HG03159 (cell line): ENCODE measurements around the gene ZNF718.
A peak's percentile ranks its signal among the peaks of the same experiment; 100 is the strongest.
"Not testable (repeated sequence)": the region's sequence is repeated elsewhere in the genome, so short reads cannot be mapped to it uniquely, and the experiment has no call there.

Experiments used
- ATAC-seq: cut with Tn5 transposase; IDR thresholded peaks from one replicate; pipeline ENCODE4 v1.9.1; 2021; ENCODE audit warnings: mild to moderate bottlenecking, moderate library complexity; ENCODE audit not compliant: unreplicated experiment

Gene ZNF718

DNA sequence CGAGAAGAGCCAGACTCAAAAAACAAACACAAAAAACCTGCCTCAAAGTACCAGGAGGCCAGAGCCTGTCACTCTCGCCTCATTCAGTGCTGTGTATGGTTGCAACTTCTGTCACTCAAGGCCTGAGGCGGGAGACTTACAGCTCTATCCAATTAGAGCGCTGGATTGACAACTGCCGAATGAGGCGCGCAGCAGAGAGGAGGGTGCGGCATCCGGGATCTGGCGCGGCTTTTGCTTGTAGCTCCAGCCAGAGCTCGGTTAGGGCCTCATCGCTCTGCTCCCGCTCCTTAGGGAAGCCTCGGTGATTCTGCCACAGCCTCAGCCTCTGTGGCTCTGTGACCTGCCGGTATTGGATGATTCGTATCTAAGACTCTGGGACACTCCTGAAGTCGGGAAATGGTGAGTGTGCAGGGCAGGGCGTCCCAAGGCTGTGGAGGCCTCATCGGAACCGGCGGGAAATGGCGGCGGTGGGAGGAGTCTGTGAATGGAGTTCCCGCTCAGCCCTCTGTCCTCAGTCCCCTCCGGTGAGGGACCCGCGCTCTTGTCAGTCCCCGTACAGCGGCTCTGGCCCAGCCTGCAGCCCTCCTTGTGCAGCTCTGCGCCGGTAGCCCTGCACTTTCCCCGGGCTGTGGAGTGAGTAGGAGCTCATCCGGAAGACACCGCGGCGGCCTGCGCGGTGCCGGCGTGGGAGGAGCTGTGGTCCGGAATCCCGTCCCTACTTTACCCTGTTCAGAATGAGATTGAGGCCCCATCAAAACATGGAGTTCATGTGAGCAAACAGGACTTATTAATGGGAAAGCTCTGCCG, at the start of gene ZNF718:
Gene ZNF718 (plus strand): TSS at position 227 of the 807 bp plus-strand sequence. CDS start 170 bp downstream, at position 397.
- ATAC-seq: peak; percentile 99

GRCh38 chr4:85951-86350, 38.4 kb upstream of the ZNF718 start:
- no peak for ATAC-seq

- ATAC-seq: not testable (repeated sequence)
These were observed 37.6 kb upstream of the ZNF718 start for GRCh38 chr4:86559-87324.

DNA sequence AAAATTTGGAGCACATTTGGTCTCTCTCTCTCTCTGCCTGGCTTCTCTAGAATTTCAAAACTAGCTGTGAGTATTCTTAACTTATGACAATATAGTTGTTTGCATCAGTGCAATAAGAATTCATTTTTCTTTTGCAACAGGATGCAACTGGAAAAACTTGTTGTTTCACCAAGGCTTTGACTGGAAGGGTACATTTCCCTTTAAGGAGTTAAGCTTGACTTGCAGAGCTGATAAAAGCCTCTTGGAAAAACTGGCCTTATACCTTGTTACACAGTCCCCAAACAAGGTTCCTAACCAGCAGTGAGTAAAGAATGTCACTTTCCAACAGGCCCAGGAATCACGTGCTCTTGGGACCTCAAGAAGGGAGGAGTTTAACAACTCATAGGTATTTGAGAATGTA, 25.9 kb upstream of the ZNF718 start:
- ATAC-seq: no peak

DNA sequence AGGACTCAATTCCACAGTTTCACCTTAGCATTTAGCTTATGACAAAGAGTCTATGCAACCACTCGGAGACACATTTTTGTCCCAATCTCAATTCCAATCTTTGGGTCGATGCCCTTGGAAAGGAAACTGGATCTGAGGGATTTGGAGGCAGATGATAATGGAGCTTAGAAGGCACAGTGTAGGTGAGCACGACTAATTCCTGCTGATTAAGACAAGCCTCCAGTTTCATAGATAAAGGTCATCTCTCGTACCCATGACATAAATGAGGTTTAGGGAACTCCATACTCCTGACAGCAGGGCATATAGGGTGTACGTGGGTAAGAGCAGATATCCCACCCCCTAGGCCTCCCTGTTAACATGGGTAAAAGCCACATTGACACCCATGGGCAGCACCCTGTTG, 24.4 kb upstream of the ZNF718 start:
- no peak for ATAC-seq

- no peak for ATAC-seq
These were observed 17.2 kb upstream of the ZNF718 start for GRCh38 chr4:107083-107443.

GRCh38 chr4:107444-108429, 16.6 kb upstream of the ZNF718 start:
- no peak for ATAC-seq

GRCh38 chr4:112771-113170, 11.5 kb upstream of the ZNF718 start:
- no peak for ATAC-seq

DNA sequence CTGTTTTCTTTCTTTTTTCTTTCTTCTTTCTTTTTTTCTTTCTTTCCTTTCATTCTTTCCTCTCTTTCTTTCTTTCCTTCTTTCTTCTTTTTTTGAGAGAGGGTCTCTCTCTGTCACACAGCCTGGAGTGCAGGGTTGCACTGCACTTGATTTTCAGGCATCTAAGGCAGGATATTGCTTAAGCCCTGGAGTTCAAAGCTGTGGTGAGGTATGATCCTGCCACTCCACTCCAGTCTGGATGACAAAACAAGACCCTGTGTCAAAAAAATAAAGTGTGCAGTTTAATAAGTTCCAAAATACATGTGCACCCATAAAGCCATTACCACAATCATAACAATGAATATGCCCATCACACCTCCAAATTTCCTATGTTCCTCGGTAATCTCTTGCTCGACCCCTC, 10.6 kb upstream of the ZNF718 start:
- ATAC-seq: no peak

- ATAC-seq: no peak
These were observed 10.2 kb upstream of the ZNF718 start for GRCh38 chr4:114149-114548.

GRCh38 chr4:116499-116898, 7.8 kb upstream of the ZNF718 start:
- no peak for ATAC-seq

DNA sequence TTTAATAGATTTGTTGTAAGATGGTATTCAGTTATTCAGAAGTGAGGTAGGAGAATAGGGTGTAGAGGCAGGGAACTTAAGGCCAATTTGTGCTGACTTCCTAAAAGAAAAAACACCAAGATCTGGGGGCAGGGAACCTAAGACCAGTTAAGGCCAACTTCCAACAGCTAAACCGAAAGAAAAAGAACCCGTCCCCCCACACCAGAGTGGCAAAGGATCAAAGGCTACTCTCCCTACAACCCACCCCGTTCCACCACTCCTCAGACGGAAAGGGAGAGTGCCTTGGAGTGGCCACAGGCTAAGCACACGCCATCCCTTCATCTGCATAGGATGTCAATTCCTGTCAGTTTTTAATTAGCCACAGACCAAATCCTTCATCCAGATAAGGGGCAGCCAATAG, 3.7 kb upstream of the ZNF718 start:
- ATAC-seq: no peak

DNA sequence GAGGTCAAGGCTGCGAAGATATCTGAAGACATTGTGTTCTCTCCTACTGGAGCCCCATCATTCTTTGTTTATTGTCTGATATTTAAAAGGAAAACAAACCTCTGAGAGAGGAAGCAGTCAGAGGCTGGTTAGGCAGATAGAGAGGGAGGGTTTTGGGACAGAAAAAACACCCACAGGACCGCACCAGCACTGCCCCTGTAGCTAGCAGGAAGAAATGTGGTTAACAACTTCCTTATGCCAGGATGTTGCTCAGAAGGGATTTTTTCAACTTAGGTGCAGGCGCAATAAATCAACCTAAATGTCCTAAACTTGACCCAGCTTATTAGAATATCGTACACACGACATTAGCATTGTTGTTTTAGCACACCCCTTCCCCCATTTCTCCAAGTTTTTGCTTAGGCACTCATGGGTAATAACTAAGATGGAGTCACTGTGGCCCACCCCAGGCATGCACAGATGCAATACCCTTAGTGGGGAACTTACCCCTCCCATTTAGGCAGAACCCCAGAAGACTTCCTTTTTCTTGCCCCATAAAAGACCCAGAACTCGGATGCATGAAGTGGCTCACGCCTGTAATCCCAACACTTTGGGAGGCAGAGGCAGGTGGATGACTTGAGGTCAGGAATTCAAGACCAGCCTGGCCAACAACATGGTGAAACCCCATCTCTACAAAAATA, 2.8 kb upstream of the ZNF718 start:
- ATAC-seq: no peak

- ATAC-seq: not testable (repeated sequence)
These were observed 403 bp upstream of the ZNF718 start for GRCh38 chr4:123922-124274.

GRCh38 chr4:125091-125771, 930 bp downstream of the ZNF718 start:
- peak; percentile 16 for ATAC-seq

DNA sequence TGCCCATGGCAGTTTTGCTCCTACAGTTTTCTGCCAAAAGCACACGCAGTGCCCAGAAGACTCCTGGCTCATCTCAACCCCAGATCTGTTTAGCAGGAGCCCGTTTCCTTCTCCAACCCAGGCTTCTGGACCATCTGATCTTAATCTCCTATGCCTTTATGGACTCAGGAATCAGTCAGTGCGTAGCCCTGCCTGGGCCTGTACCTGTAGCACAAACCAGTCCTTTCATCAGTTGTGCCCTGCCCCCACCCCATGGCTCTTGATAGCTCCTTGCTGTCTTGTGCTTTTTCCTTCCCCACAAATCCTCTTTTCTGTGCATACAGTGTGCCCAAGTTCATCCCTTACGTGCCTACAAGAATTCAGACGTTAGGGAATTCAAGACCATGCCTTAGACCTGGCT, 1.5 kb downstream of the ZNF718 start:
- ATAC-seq: no peak

- no peak for ATAC-seq
These were observed 8.2 kb downstream of the ZNF718 start for GRCh38 chr4:132483-132882.

DNA sequence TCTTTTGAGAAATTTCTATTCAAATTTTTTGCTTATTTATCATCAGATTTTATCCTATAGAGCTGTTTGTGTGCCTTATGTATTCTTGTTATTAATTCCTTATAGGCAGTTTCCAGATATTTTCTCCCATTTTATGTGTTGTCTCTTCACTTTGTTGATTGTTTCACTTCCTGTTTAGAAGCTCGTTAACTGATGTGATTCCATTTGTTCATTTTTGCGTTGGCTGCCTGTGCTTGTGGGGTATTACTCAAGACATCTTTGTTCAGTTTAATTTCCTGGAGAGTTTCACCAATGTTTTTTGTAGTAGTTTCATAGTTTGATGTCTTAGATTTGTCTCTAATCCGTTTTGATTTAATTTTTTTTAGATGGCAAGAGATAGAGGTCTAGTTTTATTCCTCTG, 14.6 kb downstream of the ZNF718 start:
- no peak for ATAC-seq

DNA sequence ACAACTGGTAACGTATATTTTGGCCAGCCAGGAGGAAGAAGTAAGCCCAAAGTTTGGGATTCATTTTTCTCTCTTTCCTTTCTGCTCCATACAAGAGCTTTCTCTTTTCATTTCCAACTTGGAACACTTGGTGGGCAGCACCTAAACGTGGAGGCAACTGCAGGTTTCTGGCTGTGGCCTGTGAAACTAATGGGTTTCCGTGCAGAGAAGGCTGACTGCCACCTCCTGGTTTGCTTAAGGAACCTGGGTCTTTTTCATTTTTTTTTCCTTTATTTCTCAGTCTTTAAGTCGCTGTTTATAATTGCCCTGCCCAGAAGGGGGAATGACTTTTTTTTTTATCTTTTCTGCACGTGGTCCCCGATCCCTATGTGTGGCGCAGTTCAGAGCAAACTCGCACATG, 15.4 kb downstream of the ZNF718 start:
- no peak for ATAC-seq

- ATAC-seq: no peak
These were observed 22.3 kb downstream of the ZNF718 start for GRCh38 chr4:146621-147020.
